Chondrocyte (in vitro differentiated cells): ENCODE results near the gene PPP2R5C. TPM values are rescaled to one million over a fixed set of nuclear protein-coding genes. Genes with fewer than 3 reads are reported as not detected.

Experiments
- DNase-seq: peaks from one replicate; pipeline ENCODE4 v3.0.0; 2021; ENCODE audit warnings: mixed read lengths, low spot score
- H3K27ac Mint-ChIP-seq: one replicate; pipeline ENCODE4 v1.8.0; 2021; ENCODE audit warnings: mild to moderate bottlenecking, moderate library complexity, mixed read lengths; ENCODE audit not compliant: unreplicated experiment
- H3K27me3 Mint-ChIP-seq: 2 replicates; pipeline ENCODE4 v1.8.0; 2021; ENCODE audit warnings: low read depth, mixed read lengths
- H3K36me3 Mint-ChIP-seq: 2 replicates; pipeline ENCODE4 v1.8.0; 2021; ENCODE audit warnings: low read depth, mixed read lengths
- H3K4me1 Mint-ChIP-seq: 2 replicates; pipeline ENCODE4 v1.8.0; 2021; ENCODE audit warnings: low read depth, mild to moderate bottlenecking, mixed read lengths
- H3K4me3 Mint-ChIP-seq: one replicate; pipeline ENCODE4 v1.8.0; 2021; ENCODE audit warnings: mild to moderate bottlenecking, moderate library complexity, mixed read lengths; ENCODE audit not compliant: unreplicated experiment
- H3K9me3 Mint-ChIP-seq: 2 replicates; pipeline ENCODE4 v1.8.0; 2021; ENCODE audit warnings: low read depth, mixed read lengths
- CTCF ChIP-seq: fragments of 200-600 bp; sonication (generic); IDR thresholded peaks from 2 replicates; pipeline ENCODE4 v1.5.0; 2021; ENCODE audit warnings: antibody characterized with exemption, mild to moderate bottlenecking, moderate library complexity
- total RNA-seq: library from RNA; stranded (reverse); gene quantifications from 3 replicates; pipeline ENCODE4 v1.2.1, GENCODE V29; 2021

PPP2R5C gene
- total RNA-seq, 1 donor from 2014 or later, result 95.0 TPM

GRCh38 chr14:101774814-101775213 is 13.3 kb downstream of the PPP2R5C start:
- Mint-ChIP-seq H3K4me3 (no peak overlapping the region), H3K4me1 (peaks cover 14% of the 10 kb centered on the region), H3K9me3 (no peaks in the 10 kb centered on the region), H3K36me3 (peaks cover 4% of the 10 kb centered on the region), H3K27me3 (peaks cover under 1% of the 10 kb centered on the region), H3K27ac (no peak overlapping the region)
- no peak for TF ChIP-seq CTCF
- no peak for DNase-seq

- no peak overlapping the region for H3K27ac Mint-ChIP-seq
- DNase-seq, result no peak
Measured at GRCh38 chr14:101775826-101776225, 14.3 kb downstream of the PPP2R5C start.

GRCh38 chr14:101776344-101776743 is 14.8 kb downstream of the PPP2R5C start:
- no peak for TF ChIP-seq CTCF
- Mint-ChIP-seq H3K27me3 (peaks cover 8% of the 10 kb centered on the region), H3K4me3 (no peak overlapping the region), H3K4me1 (peaks cover 8% of the 10 kb centered on the region), H3K36me3 (peaks cover 4% of the 10 kb centered on the region), H3K27ac (no peak overlapping the region), H3K9me3 (no peaks in the 10 kb centered on the region)
- no peak for DNase-seq

More at GRCh38 chr14:101775826-101776225, 14.3 kb downstream of the PPP2R5C start:
- Mint-ChIP-seq H3K9me3 (no peaks in the 10 kb centered on the region), H3K27me3 (peaks cover 8% of the 10 kb centered on the region), H3K36me3 (peaks cover 4% of the 10 kb centered on the region), H3K4me1 (peaks cover 10% of the 10 kb centered on the region), H3K4me3 (no peak overlapping the region)
- TF ChIP-seq CTCF, result no peak

- Mint-ChIP-seq H3K9me3 (no peaks in the 10 kb centered on the region), H3K4me1 (no peaks in the 10 kb centered on the region), H3K27me3 (peaks cover 8% of the 10 kb centered on the region), H3K36me3 (peaks cover 4% of the 10 kb centered on the region), H3K4me3 (no peak overlapping the region), H3K27ac (no peak overlapping the region)
- DNase-seq, result no peak
- no peak for TF ChIP-seq CTCF
Measured at GRCh38 chr14:101780390-101780789, 18.9 kb downstream of the PPP2R5C start.

- Mint-ChIP-seq H3K4me3 (peak overlapping the region; percentile 28), H3K36me3 (peaks cover 4% of the 10 kb centered on the region), H3K9me3 (no peaks in the 10 kb centered on the region), H3K27ac (no peak overlapping the region), H3K27me3 (peaks cover 8% of the 10 kb centered on the region), H3K4me1 (no peaks in the 10 kb centered on the region)
- no peak for DNase-seq
- no peak for TF ChIP-seq CTCF
Measured at GRCh38 chr14:101780887-101781239, 19.4 kb downstream of the PPP2R5C start.
